GM12875 (cell line): ENCODE measurements around the gene MRPS11.

Experiments used
- H3K4me3 ChIP-seq: one replicate; pipeline ENCODE4 v1.5.1; 2011; ENCODE audit warnings: low read depth, low read length, control low read depth
- CTCF ChIP-seq: IDR thresholded peaks from 2 replicates; pipeline ENCODE4 v1.5.1; 2011; ENCODE audit warnings: low read depth, mild to moderate bottlenecking, control low read depth, inconsistent platforms, low read length, moderate library complexity, borderline replicate concordance; ENCODE audit not compliant: insufficient read depth

Gene MRPS11

GRCh38 chr15:88506628-88507027, 39.1 kb downstream of the MRPS11 start:
- TF ChIP-seq CTCF, result no peak
- H3K4me3 ChIP-seq, result no peak overlapping the region

- peak overlapping the region; percentile 5 for H3K4me3 ChIP-seq
- TF ChIP-seq CTCF, result no peak
Observed at GRCh38 chr15:88509321-88509720, 41.8 kb downstream of the MRPS11 start.

- no peak overlapping the region for H3K4me3 ChIP-seq
- no peak for TF ChIP-seq CTCF
Observed at GRCh38 chr15:88509964-88510363, 42.5 kb downstream of the MRPS11 start.

GRCh38 chr15:88511161-88511560, 43.7 kb downstream of the MRPS11 start:
- no peak overlapping the region for H3K4me3 ChIP-seq
- TF ChIP-seq CTCF, result no peak

GRCh38 chr15:88512078-88512477, 44.6 kb downstream of the MRPS11 start:
- TF ChIP-seq CTCF, result no peak
- no peak overlapping the region for H3K4me3 ChIP-seq

GRCh38 chr15:88512601-88513000, 45.1 kb downstream of the MRPS11 start:
- no peak overlapping the region for H3K4me3 ChIP-seq
- no peak for TF ChIP-seq CTCF

- no peak overlapping the region for H3K4me3 ChIP-seq
- no peak for TF ChIP-seq CTCF
Observed at GRCh38 chr15:88513195-88513594, 45.7 kb downstream of the MRPS11 start.
